GM12878 (cell line): ENCODE results near the gene CD8B. TPM values are rescaled to one million over a fixed set of nuclear protein-coding genes. Genes with fewer than 3 reads are reported as not detected.

Experiments used
- ATAC-seq: fragments of 200-7000 bp; cut with Tn5 transposase; 3 replicates; pipeline ENCODE4 v1.9.1; 2020; ENCODE audit warnings: mild to moderate bottlenecking, moderate library complexity
- BruUV-seq: library from RNA; stranded (reverse); fragments of 400-500 nt; replicated peaks from 2 replicates; lab custom pipeline; 2021; lab: Mats Ljungman, UMichigan
- CTCF ChIA-PET: fragments of 300-600 bp; sonication (Branson Sonifier 250); formaldehyde crosslinking; extraction: SDS; loops from one replicate; lab custom pipeline; 2021; ENCODE audit warnings: inconsistent platforms; lab: Yijun Ruan, JAX
- POLR2A ChIA-PET: fragments of 350-600 bp; formaldehyde crosslinking; extraction: SDS; loops from one replicate; lab custom pipeline; 2021; ENCODE audit warnings: inconsistent platforms; lab: Charles Lee
- RAD21 ChIA-PET: fragments of 300-600 bp; sonication (Branson Sonifier 250); formaldehyde crosslinking; loops from one replicate; lab custom pipeline; 2023; ENCODE audit warnings: antibody characterized with exemption; ENCODE audit not compliant: unreplicated experiment; lab: Charles Lee
- SMC1A ChIA-PET: fragments of 300-600 bp; sonication (Branson Sonifier 250); formaldehyde crosslinking; loops from one replicate; lab custom pipeline; 2023; ENCODE audit not compliant: unreplicated experiment, uncharacterized antibody; lab: Charles Lee
- DNase-seq: peaks from one replicate; pipeline ENCODE4 v3.0.0-alpha.2; 2011; ENCODE audit warnings: low read depth, low spot score
- FAIRE-seq: peaks from 3 replicates; lab custom pipeline; 2011; peaks lifted over from hg19 to GRCh38; lab: Jason Lieb, UNC
- H2AFZ ChIP-seq: 2 replicates; pipeline ENCODE4 v1.6.0; 2011; ENCODE audit warnings: low read depth, low read length, control low read depth; ENCODE audit not compliant: control insufficient read depth
- H3K27ac ChIP-seq: 2 replicates; pipeline ENCODE4 v1.5.1; 2011; ENCODE audit warnings: control low read depth; ENCODE audit not compliant: control insufficient read depth, insufficient read depth
- H3K27me3 ChIP-seq, 2 experiments: replicated peaks in 1 of 2; 2 replicates each; pipeline versions ENCODE4 v1.6.0 to v1.6.1; 2011; ENCODE audit warnings: low read length in 1 of 2; ENCODE audit not compliant: control insufficient read depth in 2 of 2, insufficient read depth in 2 of 2
- H3K36me3 ChIP-seq, 2 experiments: 2 replicates each; pipeline ENCODE4 v1.5.1; 2011; ENCODE audit warnings: low read length in 1 of 2; ENCODE audit not compliant: control insufficient read depth in 2 of 2, insufficient read depth in 2 of 2
- H3K4me1 ChIP-seq: 2 replicates; pipeline ENCODE4 v1.6.1; 2011; ENCODE audit warnings: mild to moderate bottlenecking, low read length, moderate library complexity, mixed read lengths; ENCODE audit not compliant: control insufficient read depth, insufficient read depth
- H3K4me2 ChIP-seq: 2 replicates; pipeline ENCODE4 v1.6.0; 2011; ENCODE audit warnings: control low read depth; ENCODE audit not compliant: control insufficient read depth, insufficient read depth
- H3K4me3 ChIP-seq: fragments of 200-600 bp; sonication (generic); 2 replicates; pipeline ENCODE4 v1.5.1; 2016
- H3K79me2 ChIP-seq: 2 replicates; pipeline ENCODE4 v1.6.0; 2011; ENCODE audit warnings: low read length; ENCODE audit not compliant: control insufficient read depth, insufficient read depth
- H3K9ac ChIP-seq: 2 replicates; pipeline ENCODE4 v1.8.0; 2011; ENCODE audit warnings: low read length, control low read depth, mixed read lengths; ENCODE audit not compliant: control insufficient read depth, insufficient read depth
- H3K9me3 ChIP-seq: replicated peaks from 3 replicates; pipeline ENCODE4 v1.5.1; 2011; ENCODE audit warnings: mild to moderate bottlenecking, low read length; ENCODE audit not compliant: control insufficient read depth, insufficient read depth
- H4K20me1 ChIP-seq: 2 replicates; pipeline ENCODE4 v1.6.0; 2011; ENCODE audit not compliant: control insufficient read depth, insufficient read depth
- FOXK2 ChIP-seq: fragments of 450-650 bp; IDR thresholded peaks from 2 replicates; pipeline ENCODE4 v1.6.1; 2017; ENCODE audit warnings: mild to moderate bottlenecking, moderate library complexity
- GATAD2B ChIP-seq: fragments of 450-650 bp; conservative IDR thresholded peaks from 2 replicates; pipeline ENCODE4 v1.6.1; 2017; ENCODE audit warnings: low read depth, mild to moderate bottlenecking, moderate library complexity
- MYC ChIP-seq: IDR thresholded peaks from 2 replicates; pipeline ENCODE4 v1.6.1; 2011; ENCODE audit warnings: mild to moderate bottlenecking, low read length, moderate library complexity, inconsistent platforms; ENCODE audit not compliant: insufficient read depth, insufficient replicate concordance, insufficient read length, severe bottlenecking
- PAX5 ChIP-seq: IDR thresholded peaks from 2 replicates; pipeline ENCODE4 v1.6.1; 2011; ENCODE audit warnings: low read depth, low read length, borderline replicate concordance
- POU2F2 ChIP-seq: IDR thresholded peaks from 3 replicates; pipeline ENCODE4 v1.6.1; 2011; ENCODE audit warnings: low read depth, mild to moderate bottlenecking, low read length, borderline replicate concordance
- PRDM15 ChIP-seq: fragments of 450-650 bp; formaldehyde crosslinking; IDR thresholded peaks from 2 replicates; pipeline ENCODE4 v1.4.0; 2020; ENCODE audit warnings: mild to moderate bottlenecking, moderate library complexity
- SKIL ChIP-seq: fragments of 450-650 bp; IDR thresholded peaks from 2 replicates; pipeline ENCODE4 v1.6.1; 2017; ENCODE audit warnings: mild to moderate bottlenecking, low read depth, inconsistent platforms; ENCODE audit not compliant: poor library complexity, severe bottlenecking
- ZBED1 ChIP-seq: IDR thresholded peaks from 2 replicates; pipeline ENCODE4 v1.6.1; 2016; ENCODE audit warnings: borderline replicate concordance
- ZBTB40 ChIP-seq: fragments of 450-650 bp; IDR thresholded peaks from 2 replicates; pipeline ENCODE4 v1.6.1; 2016; ENCODE audit warnings: mild to moderate bottlenecking, moderate library complexity, borderline replicate concordance
- WGBS: methylation state at CpG from one replicate; pipeline ENCODE4 v1.1.6; 2016; ENCODE audit warnings: low lambda C conversion rate; ENCODE audit not compliant: insufficient replicate concordance, insufficient coverage; ENCODE audit errors: missing lambda C conversion rate; 5-methylcytosine and 5-hydroxymethylcytosine counted together
- in situ Hi-C: fragments of 300-500 bp; cut with MboI; formaldehyde crosslinking; loops from 9 replicates; pipeline ENCODE4 v1.14.3; 2018; ENCODE audit warnings: mixed read lengths
- intact Hi-C: fragments of 100-400 bp; cut with micrococcal nuclease; formaldehyde crosslinking; loops from one replicate; pipeline ENCODE4 v1.14.2; 2022; ENCODE audit not compliant: unreplicated experiment
- polyA plus RNA-seq, 11 experiments: library from polyadenylated mRNA; depleted of rRNA in 4 of 11; unstranded in 6 of 11; stranded (reverse) in 5 of 11; fragments of >200 nt; fragmentation: Nextera tagmentation in 4 of 11; fragmentation: Illumina TruSeq in 1 of 11; extraction: Ambion mirVana in 4 of 11; extraction: Trizol in 1 of 11; gene quantifications; 1 replicate in 1 of 11; 2 replicates in 10 of 11; pipeline versions ENCODE4 v1.2.1 to v1.2.3, GENCODE V29; 2011 to 2016; ENCODE audit warnings: inconsistent platforms in 2 of 11, missing spikeins in 2 of 11, low read depth in 1 of 11
- total RNA-seq, 4 experiments: library from RNA; depleted of rRNA in 3 of 4; stranded (reverse); fragments of >200 nt in 3 of 4; fragmentation: Illumina TruSeq in 1 of 4; extraction: Trizol in 1 of 4; gene quantifications; 2 replicates each; pipeline versions ENCODE4 v1.2.1 to v1.2.3, GENCODE V29; 2013 to 2021
- TF ChIP-seq, protein P1 (sequence below): fragments of 150-350 bp; IDR thresholded peaks from 2 replicates; pipeline ENCODE4 v1.6.1; 2014; ENCODE audit warnings: mild to moderate bottlenecking, low read depth, low read length

Gene CD8B
- total and polyA plus RNA-seq, 10 of the 15 experiments (the other 5 are each of a cell fraction or from before 2014, with no cell fraction given) = 0.21 TPM; not detected in 9

- no peak for TF ChIP-seq PAX5
Observed at GRCh38 chr2:86774862-86775261, 86.8 kb downstream of the CD8B start (continued).

GRCh38 chr2:86772611-86773010, 89.1 kb downstream of the CD8B start:
- DNase-seq = no peak
- Histone ChIP-seq H3K4me2 (no peak overlapping the region), H3K27ac (no peak overlapping the region), H2AFZ (no peak overlapping the region), H3K4me1 (no peaks in the 10 kb centered on the region), H3K27me3 (no peaks in the 10 kb centered on the region), H3K9me3 (no peaks in the 10 kb centered on the region), H3K4me3 (no peak overlapping the region), H3K36me3 (peaks cover 13 to 37% of the 10 kb centered on the region in 2 experiments), H3K9ac (no peak overlapping the region), H4K20me1 (no peaks in the 10 kb centered on the region), H3K79me2 (no peaks in the 10 kb centered on the region)
- intact Hi-C loops (no loop called here), in situ Hi-C loops (no loop called here)
- no peak for ATAC-seq
- ChIA-PET CTCF (interaction anchor here (0.8 kb wide), 1 partner anchor 9 kb away, joined by 3 read pairs; no protein-coding TSS in a partner anchor), POLR2A (no interaction called here), SMC1A (interaction anchor here (1.2 kb wide), 1 partner anchor 9 kb away, joined by 5 read pairs; no protein-coding TSS in a partner anchor), RAD21 (no interaction called here)
- FAIRE-seq = no peak
- 76% methylated on average over 5 of the region's 5 CpGs for WGBS
- no TSS peak for BruUV-seq
- TF ChIP-seq ZBED1 (no peak), SKIL (no peak), GATAD2B (no peak), ZBTB40 (no peak), POU2F2 (no peak), MYC (no peak), FOXK2 (no peak), PRDM15 (CRISPR knock-in tag) (no peak)
- TF ChIP-seq, protein P1, sequence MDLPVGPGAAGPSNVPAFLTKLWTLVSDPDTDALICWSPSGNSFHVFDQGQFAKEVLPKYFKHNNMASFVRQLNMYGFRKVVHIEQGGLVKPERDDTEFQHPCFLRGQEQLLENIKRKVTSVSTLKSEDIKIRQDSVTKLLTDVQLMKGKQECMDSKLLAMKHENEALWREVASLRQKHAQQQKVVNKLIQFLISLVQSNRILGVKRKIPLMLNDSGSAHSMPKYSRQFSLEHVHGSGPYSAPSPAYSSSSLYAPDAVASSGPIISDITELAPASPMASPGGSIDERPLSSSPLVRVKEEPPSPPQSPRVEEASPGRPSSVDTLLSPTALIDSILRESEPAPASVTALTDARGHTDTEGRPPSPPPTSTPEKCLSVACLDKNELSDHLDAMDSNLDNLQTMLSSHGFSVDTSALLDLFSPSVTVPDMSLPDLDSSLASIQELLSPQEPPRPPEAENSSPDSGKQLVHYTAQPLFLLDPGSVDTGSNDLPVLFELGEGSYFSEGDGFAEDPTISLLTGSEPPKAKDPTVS = no peak
